GM23248 (cell line): ENCODE results near the gene LRRC4B.

Source experiments
- EZH2 ChIP-seq: fragments of 200-600 bp; sonication (generic); IDR thresholded peaks from 2 replicates; pipeline ENCODE4 v1.6.1; 2018; ENCODE audit warnings: antibody characterized with exemption, mild to moderate bottlenecking; ENCODE audit not compliant: insufficient read depth, poor library complexity, severe bottlenecking
- EZH2phosphoT487 ChIP-seq: fragments of 200-600 bp; sonication (generic); IDR thresholded peaks from 2 replicates; pipeline ENCODE4 v1.6.1; 2018; ENCODE audit warnings: antibody characterized with exemption, moderate library complexity, mild to moderate bottlenecking, low read depth; ENCODE audit not compliant: insufficient read depth

- no peak for TF ChIP-seq EZH2phosphoT487
- no peak for TF ChIP-seq EZH2
Measured at GRCh38 chr19:50554212-50554611, 14.0 kb downstream of the LRRC4B start.
